ENCODE measurements around the gene TDG. TPM values are rescaled to one million over a fixed set of nuclear protein-coding genes. Genes with fewer than 3 reads are reported as not detected.
A peak's percentile ranks its signal among the peaks of the same experiment; 100 is the strongest.

Gene TDG
- total RNA-seq, 1 donor from 2014 or later, result 34.9 TPM

DNA sequence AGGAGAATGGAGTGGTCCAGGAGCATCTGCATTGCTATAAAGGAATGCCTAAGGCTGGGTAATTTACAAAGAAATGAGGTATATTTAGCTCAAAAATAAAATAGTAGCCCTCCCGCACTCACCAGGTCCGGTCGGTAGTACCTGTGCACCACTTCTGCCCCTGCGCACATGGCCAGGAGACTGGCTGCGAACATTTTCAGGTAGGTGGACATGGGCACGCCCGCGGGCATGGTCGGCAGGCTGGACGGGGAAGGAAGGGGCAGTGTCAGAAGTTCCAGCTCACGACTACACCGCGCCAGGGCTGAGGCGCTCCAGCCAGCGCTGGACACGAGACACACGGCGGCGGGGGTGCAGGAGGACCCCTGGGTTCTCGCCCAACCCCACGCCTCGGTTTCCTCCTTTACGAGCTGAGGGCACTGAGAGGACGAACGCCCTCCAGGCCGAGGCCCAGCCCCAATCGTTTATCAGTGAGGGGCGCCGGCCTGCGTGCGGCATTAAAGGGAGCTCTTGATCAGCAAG is 9.1 kb upstream of the TDG start:
- H3K4me3 ChIP-seq (ENCODE audit: low read depth, low read length), result peak overlapping the region; percentile 91
- no peak for DNase-seq (ENCODE audit: low read depth)

DNA sequence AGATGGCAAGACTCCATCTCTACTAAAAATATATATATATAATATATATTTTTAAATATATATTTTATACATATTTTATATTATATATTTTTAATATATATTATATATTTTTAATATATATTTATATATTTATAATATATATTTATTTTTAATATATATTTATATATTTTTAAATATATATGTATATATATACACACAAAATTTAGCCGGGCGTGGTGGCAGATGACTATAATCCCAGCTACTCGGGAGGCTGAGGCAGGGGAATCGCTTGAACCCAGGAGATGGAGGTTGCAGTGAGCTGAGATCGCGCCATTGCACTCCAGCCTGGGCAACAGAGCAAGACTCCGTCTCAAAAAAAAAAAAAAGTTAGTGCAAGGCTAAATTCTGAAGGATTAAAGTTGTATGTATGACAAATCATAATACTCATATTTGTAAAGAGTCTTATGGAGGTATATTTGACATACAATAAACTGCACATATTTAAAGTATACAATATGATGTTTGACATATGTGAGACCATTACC is 7.7 kb upstream of the TDG start:
- DNase-seq (ENCODE audit: low read depth), result no peak
- Histone ChIP-seq H3K4me3 (ENCODE audit: low read depth, low read length) (no peak overlapping the region), H3K27me3 (ENCODE audit: control insufficient read depth, insufficient read depth, low read length) (no peaks in the 10 kb centered on the region), H3K36me3 (ENCODE audit: control insufficient read depth, insufficient read depth, low read length) (peaks cover 1% of the 10 kb centered on the region)
- TF ChIP-seq, protein P1, sequence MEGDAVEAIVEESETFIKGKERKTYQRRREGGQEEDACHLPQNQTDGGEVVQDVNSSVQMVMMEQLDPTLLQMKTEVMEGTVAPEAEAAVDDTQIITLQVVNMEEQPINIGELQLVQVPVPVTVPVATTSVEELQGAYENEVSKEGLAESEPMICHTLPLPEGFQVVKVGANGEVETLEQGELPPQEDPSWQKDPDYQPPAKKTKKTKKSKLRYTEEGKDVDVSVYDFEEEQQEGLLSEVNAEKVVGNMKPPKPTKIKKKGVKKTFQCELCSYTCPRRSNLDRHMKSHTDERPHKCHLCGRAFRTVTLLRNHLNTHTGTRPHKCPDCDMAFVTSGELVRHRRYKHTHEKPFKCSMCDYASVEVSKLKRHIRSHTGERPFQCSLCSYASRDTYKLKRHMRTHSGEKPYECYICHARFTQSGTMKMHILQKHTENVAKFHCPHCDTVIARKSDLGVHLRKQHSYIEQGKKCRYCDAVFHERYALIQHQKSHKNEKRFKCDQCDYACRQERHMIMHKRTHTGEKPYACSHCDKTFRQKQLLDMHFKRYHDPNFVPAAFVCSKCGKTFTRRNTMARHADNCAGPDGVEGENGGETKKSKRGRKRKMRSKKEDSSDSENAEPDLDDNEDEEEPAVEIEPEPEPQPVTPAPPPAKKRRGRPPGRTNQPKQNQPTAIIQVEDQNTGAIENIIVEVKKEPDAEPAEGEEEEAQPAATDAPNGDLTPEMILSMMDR (IDR thresholded peaks at IDR 0.05; ENCODE audit: insufficient read depth, low read length, poor library complexity, severe bottlenecking), result no peak

More for the DNA sequence above, 9.1 kb upstream of the TDG start:
- Histone ChIP-seq H3K36me3 (ENCODE audit: control insufficient read depth, insufficient read depth, low read length) (peaks cover 1% of the 10 kb centered on the region), H3K27me3 (ENCODE audit: control insufficient read depth, insufficient read depth, low read length) (no peaks in the 10 kb centered on the region)
- TF ChIP-seq, protein P1 (IDR thresholded peaks at IDR 0.05; ENCODE audit: insufficient read depth, low read length, poor library complexity, severe bottlenecking), result no peak

DNA sequence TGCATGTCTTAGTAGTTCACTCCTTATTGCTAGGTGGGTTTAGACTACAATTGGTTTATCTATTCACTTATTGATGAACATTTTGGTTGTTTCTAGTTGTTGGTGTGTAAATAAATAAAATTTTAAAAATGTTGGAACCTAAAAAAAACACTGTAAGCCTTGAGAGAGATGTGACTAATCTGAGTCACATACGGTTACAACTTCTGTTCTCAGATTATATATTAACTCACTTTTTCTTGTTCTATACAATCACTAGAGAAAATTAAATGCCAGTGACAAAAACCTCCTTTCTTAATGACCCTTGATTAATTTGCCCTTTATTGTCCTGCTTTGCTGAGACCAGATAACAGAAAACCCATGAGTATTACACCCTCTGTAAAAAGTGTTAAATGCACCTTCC is 7.1 kb upstream of the TDG start:
- H3K36me3 ChIP-seq (ENCODE audit: control insufficient read depth, insufficient read depth, low read length), result peaks cover 1% of the 10 kb centered on the region
- H3K4me3 ChIP-seq (ENCODE audit: low read depth, low read length), result no peak overlapping the region
- no peaks in the 10 kb centered on the region for H3K27me3 ChIP-seq (ENCODE audit: control insufficient read depth, insufficient read depth, low read length)
- no peak for DNase-seq (ENCODE audit: low read depth)
- TF ChIP-seq, protein P1 (IDR thresholded peaks at IDR 0.05; ENCODE audit: insufficient read depth, low read length, poor library complexity, severe bottlenecking), result no peak

DNA sequence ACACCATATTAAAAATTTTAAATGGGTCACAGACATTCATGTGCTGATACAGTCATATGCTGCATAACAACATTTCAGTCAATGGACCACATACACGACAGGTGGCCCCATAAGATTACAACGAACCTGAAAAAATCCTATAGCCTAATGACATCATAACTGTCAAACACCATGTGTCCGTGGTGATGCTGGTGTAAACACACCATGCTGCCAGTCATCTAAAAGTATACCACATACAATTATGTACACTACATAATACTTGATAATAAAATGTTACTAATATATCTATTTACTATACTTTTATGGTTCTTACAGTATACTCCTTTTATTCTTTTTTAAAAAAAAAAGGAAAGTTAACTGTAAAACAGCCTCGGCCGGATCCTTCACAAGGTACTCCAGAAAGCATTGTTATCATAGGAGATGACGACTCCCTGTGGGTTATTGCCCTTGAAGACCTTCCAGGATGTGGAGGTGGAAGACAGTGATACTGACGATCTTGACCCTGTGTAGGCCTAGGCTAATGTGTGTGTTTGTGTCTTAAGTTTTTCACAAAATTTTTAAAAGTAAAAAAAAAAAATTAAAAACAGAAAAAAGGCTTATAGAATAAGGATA is 5.0 kb upstream of the TDG start:
- Histone ChIP-seq H3K36me3 (ENCODE audit: control insufficient read depth, insufficient read depth, low read length) (no peaks in the 10 kb centered on the region), H3K27me3 (ENCODE audit: control insufficient read depth, insufficient read depth, low read length) (no peaks in the 10 kb centered on the region)
- TF ChIP-seq, protein P1 (IDR thresholded peaks at IDR 0.05; ENCODE audit: insufficient read depth, low read length, poor library complexity, severe bottlenecking), result no peak

DNA sequence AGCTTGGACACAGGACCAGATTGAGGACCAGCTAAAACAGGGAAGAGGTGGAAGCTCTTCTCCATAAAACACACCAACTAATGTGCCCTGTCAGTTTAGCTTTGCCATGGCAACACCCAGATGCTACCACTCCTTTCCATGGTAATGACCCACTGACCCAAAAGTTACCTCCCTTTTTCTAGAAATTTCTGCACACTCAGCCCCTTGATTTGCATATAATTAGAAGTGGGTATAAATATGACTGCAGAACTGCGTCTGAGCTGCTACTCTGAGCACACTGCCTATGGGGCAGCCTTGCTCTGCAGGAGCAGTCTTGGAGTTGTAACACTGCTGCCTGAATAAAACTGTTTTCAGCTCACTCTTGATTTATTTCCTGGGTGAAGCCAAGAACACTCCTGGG is 3.2 kb upstream of the TDG start:
- H3K27me3 ChIP-seq (ENCODE audit: control insufficient read depth, insufficient read depth, low read length), result no peaks in the 10 kb centered on the region
- no peak overlapping the region for H3K4me3 ChIP-seq (ENCODE audit: low read depth, low read length)
- no peaks in the 10 kb centered on the region for H3K36me3 ChIP-seq (ENCODE audit: control insufficient read depth, insufficient read depth, low read length)
- TF ChIP-seq, protein P1 (IDR thresholded peaks at IDR 0.05; ENCODE audit: insufficient read depth, low read length, poor library complexity, severe bottlenecking), result no peak
- no peak for DNase-seq (ENCODE audit: low read depth)

More for the DNA sequence above, 5.0 kb upstream of the TDG start:
- DNase-seq (ENCODE audit: low read depth), result no peak
- H3K4me3 ChIP-seq (ENCODE audit: low read depth, low read length), result no peak overlapping the region

DNA sequence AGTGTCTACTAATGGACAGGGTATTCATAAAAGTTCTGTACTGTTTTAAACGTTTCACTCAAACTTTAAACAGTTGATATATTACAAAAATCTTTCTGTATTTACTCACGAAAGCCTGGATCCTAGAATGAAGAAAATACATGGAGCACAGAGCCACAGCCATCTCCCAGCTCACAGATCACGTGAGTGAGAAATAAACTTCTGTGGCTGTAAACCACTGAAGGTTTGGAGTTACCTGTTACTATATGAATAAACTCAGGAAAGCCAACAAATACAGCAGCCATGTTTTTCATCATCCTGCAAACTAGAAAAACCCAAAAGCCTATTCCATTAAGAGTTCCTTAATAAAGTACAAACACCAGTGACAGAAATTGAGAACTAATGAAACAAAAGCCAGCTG is 867 bp upstream of the TDG start:
- no peak for DNase-seq (ENCODE audit: low read depth)
- Histone ChIP-seq H3K4me3 (ENCODE audit: low read depth, low read length) (peak overlapping the region; percentile 96), H3K36me3 (ENCODE audit: control insufficient read depth, insufficient read depth, low read length) (no peaks in the 10 kb centered on the region), H3K27me3 (ENCODE audit: control insufficient read depth, insufficient read depth, low read length) (no peaks in the 10 kb centered on the region)
- TF ChIP-seq, protein P1 (IDR thresholded peaks at IDR 0.05; ENCODE audit: insufficient read depth, low read length, poor library complexity, severe bottlenecking), result no peak

Data from kidney epithelial cell (primary cell).